GM13977 (cell line): Measurements from ENCODE around the gene EXOC2.
"Not testable (repeated sequence)": the region's sequence is repeated elsewhere in the genome, so short reads cannot be mapped to it uniquely, and the experiment has no call there.

ENCODE experiments used
- DNase-seq: peaks from one replicate; pipeline ENCODE4 v3.0.0; 2012; ENCODE audit warnings: low spot score
- CTCF ChIP-seq: IDR thresholded peaks from 2 replicates; pipeline ENCODE4 v1.5.1; 2012; ENCODE audit warnings: mild to moderate bottlenecking, control low read depth; ENCODE audit not compliant: insufficient read depth; ENCODE audit errors: extremely low read depth, missing control alignments
- in situ Hi-C: fragments of 300-500 bp; cut with MboI; formaldehyde crosslinking; loops from one replicate; pipeline ENCODE4 v1.12.0; 2022; ENCODE audit warnings: low sequenced_read_pairs, low pct_unique_long_range_greater_than_20kb, mixed read lengths, inconsistent platforms; ENCODE audit not compliant: unreplicated experiment

EXOC2 gene

GRCh38 chr6:571892-572291 lies 121.0 kb downstream of the EXOC2 start:
- in situ Hi-C loops, result no loop called here
- TF ChIP-seq CTCF, result no peak
- no peak for DNase-seq

- in situ Hi-C loops, result no loop called here
- TF ChIP-seq CTCF, result no peak
- no peak for DNase-seq
Observed at GRCh38 chr6:570825-571224, 122.1 kb downstream of the EXOC2 start.

- no peak for TF ChIP-seq CTCF
- in situ Hi-C loops, result no loop called here
- DNase-seq, result no peak
Observed at GRCh38 chr6:568954-569523, 123.9 kb downstream of the EXOC2 start.

GRCh38 chr6:568085-568484 lies 124.9 kb downstream of the EXOC2 start:
- in situ Hi-C loops, result no loop called here
- no peak for DNase-seq
- TF ChIP-seq CTCF, result no peak

GRCh38 chr6:563863-564262 lies 129.1 kb downstream of the EXOC2 start:
- no peak for TF ChIP-seq CTCF
- in situ Hi-C loops, result no loop called here
- no peak for DNase-seq

- in situ Hi-C loops, result no loop called here
- DNase-seq, result no peak
- TF ChIP-seq CTCF, result no peak
Observed at GRCh38 chr6:562052-562676, 130.8 kb downstream of the EXOC2 start.

- DNase-seq, in situ Hi-C loops: not testable (repeated sequence)
Observed at GRCh38 chr6:561335-561734, 131.6 kb downstream of the EXOC2 start.
